ENCODE data around the gene GABARAP.
A peak's percentile ranks its signal among the peaks of the same experiment; 100 is the strongest.

The GABARAP gene

DNA sequence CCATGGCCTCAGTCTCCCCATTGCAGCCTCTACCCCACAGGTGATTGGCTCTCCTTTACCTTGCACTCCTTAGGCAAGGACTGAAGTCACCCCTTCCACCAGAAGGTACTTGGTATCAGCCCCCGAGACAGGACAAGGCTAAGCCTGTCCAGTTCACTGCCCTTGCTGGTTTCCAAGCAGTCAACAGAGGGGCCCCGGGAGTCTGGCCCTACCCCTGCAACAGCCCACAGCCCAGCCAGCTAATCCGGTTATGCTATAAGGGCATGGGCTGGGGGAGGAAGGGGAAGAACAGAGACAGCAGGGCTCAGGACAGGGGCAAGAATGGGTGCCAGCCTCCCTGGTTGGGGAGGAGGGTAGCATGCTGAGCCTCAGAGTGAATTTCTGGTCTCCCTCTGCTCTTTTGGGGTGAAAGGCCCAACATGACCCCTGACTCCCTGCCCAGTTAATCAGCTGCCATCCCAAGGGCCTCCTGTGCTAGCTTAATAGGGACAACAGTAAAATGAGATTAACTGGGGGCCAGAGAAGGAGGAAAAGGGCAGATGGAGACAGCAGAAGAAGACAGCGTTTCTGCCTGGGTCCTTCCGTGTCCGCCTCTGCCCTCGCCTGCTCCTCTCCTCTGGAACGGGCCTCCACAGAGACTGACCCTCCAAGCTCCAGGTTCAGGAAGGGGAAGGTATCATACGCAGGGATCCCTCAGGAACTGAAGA lies 33.3 kb downstream of the GABARAP start:
- DNase-seq (ENCODE audit: low read depth in 2 of 3, low spot score in 1 of 3) = no peak

DNA sequence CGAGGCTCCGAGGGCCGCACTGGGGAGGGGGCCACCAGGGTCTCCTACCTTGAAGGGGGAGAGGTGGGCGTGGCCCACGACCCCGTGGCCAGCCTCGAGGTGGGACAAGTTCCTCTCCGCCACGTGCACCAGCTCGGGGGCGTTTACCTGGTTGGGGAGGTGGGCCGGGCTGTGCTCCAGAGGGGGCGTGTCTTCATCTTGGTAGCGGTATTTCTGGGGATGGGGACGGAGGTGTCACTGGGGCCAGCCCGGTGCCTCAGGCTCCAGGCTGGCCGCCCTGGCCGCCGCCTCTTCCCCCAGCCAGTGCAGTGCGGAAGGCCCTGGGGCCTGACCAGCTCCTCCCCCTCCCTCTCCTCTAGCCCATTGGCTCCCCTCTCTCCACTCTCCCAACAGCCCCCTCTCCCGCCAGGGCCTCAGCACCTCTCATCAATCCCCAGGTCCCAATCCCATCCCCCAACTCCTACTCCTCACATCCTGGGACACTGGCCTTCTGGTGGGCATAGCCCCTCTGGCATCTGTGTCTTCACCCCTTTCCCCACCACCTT lies 34.1 kb downstream of the GABARAP start:
- DNase-seq (ENCODE audit: low read depth in 2 of 3, low spot score in 1 of 3) = no peak

DNA sequence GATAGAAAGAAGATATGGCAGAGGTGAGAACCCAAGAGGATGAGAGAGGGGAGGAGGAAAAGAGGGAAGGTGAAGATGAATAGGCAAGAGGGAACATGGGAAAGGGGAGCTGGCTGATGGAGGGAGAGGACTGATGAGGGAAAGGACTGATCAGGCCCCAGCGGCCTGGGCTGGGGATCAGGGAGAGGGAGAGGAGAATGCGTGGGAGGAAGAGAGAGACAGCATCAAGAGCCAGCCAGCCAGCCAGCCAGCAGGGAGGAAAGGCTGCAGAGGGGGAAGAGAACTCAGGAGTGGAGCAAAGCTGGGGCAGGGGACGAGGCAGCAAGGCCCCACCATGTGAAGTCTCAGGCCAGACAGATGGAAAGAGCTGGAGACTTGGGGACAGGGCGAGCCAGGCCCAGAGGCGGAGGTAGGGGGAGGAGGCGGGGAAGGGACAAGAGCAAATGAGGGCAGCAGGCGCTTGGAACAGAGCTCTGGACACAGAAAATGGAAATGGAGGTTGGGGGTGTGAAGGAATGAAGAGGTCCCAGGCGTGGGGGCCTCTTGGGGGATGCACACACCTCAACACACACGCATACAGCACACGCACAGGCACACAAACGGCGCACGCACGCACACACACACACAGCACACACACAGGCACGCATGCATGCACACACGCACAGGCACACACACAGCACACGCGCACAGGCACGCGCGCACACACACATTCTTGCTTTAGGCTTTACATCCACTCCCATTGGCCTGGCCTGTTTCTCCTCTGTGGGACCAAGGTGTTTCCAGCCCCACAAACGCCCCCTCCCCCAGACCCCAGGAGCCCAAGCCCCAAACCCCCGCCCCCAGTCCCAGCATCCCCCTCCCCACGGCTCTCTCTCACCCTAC lies 34.9 kb downstream of the GABARAP start:
- no peak for DNase-seq (ENCODE audit: low read depth in 2 of 3, low spot score in 1 of 3)

DNA sequence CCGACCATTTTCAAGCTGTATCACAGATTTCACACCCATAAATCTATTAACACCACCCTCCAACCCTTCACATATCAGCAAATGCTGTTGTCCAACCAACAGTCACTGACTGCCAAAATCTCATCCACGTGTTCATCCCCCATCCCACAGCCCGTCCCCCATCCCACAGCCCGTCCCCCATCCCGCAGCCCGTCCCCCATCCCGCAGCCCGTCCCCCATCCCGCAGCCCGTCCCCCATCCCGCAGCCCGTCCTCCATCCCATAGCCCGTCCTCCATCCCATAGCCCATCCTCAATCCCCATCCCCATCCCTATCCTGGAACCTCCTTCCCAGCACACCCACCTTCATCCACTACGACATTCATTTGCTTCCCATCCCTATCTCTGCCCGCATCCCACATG lies 36.7 kb downstream of the GABARAP start:
- no peak for DNase-seq (ENCODE audit: low read depth in 2 of 3, low spot score in 1 of 3)

DNA sequence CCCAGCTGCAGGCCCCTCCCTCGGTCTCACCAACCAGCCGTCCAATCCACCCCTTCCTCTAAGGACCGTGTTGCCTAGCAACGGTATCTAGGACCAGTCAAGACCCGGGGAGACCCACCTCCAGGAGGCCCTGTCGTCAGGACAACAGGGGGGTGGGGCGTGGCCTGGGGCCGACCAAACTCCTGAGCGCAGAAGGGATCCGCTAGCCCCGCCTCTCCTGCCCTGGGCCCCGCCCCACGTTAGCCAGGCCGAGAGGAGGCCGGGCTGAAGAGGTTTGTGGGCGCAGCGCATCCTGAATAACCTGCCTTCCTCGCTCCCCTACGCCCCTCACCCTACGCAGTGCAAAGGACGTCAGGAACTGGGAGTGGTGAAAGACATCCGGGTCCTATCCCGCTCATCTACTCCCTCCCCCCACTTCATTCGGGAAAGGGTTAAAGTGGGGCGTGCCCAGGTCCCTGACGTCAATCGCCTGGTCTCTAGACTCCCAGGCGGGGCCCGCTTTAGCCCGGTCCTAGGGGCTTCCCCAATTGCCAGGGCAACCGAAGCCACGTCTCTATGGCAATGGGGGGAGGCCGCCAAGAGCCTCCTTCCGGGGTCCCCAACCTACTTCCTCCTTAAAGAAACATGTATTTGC lies 37.3 kb downstream of the GABARAP start:
- DNase-seq (ENCODE audit: low read depth in 2 of 3, low spot score in 1 of 3) = peak; percentile 79 to 89 (median 89)

DNA sequence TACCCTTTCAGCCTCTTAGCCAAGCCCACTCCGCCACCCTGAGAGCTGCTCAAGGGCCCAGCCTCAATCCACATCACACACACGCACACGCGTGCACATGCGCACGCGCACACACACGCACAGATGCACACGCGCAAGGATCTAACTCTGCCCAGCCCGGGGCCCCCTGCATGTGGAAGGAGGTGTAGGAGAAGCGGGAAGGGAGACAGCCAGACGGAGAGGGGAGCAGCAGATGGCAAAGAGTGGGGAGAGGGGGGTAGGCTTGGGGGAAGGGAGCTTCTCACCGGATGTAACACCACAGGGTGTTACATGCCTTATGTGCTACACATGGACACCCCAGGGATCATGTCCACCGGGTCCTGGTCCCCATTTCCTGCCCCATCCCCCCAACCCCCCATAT lies 37.9 kb downstream of the GABARAP start:
- no peak for DNase-seq (ENCODE audit: low read depth in 2 of 3, low spot score in 1 of 3)

DNA sequence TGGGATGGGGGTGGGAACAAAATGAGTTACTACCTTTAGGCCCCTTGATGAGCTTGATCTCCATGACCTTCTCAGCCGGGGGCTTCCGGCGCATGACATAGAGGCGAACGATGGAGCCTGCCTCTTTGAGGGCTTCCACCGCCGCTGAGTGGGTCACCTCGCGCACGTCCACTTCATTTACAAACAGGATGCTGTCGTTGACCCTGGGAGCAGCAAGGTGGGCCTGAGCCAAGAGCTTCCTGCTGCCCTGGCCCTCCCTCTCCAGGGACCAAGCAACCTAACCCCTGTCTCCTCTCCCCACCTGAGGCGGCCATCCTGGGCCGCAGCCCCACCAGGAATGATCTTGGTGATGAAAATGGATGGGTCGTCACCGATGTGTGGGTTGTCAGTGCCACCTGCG lies 38.9 kb downstream of the GABARAP start:
- DNase-seq (ENCODE audit: low read depth in 2 of 3, low spot score in 1 of 3) = no peak

DNA sequence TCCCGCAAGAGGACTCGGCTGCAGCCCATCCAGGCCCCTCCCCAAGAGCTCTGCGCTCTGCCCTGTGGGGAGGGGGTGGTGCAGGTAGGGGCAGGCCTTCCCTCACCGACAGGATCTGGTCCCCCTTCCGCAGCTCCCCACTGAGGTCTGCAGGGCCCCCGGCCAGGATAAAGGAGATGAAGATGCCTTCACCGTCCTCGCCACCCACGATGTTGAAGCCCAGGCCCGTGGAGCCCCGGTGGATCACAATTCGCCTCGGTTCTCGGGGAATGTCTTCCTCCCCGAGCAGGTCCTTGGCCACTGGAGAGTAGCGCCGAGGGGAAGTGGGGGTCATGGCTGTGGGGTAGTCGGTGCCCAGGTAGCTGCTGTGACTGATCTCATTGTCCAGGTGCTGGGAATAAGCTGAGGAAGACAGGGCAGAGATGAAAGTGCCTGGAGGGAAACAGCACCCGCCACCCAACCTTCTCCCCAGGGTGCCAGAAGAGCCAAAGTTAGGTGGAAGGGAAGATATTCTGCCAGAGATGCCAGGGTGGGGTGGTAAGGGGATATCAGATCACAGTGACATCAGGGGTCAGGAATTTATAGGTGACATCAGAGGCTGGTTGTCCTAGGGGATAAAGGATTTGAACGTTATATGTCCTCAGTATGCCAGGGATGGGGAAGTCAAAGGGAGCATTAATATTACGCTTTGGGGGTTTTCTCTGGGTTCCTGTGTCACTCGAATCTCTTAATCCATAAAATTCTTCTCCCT lies 45.4 kb downstream of the GABARAP start:
- no peak for DNase-seq (ENCODE audit: low read depth in 2 of 3, low spot score in 1 of 3)

DNA sequence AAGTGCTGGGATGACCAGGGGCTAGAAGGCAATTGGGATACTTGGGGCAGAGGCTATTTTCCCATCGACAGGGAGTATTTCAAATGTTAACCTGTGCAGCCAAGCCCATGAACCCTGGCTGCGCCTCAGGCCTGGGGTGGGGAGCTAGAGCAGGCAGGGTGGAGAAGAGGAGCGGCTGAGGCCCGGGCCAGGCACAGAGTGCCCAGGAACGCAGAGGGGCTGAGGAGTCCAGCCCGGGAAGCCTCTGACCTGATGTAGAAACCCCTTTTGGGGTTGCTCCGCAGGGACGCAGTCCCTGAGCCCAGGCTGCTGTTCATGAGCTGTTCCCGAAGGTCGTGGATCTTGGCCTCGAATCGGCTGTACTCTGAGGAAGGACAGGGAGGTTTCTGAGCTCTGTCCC lies 46.3 kb downstream of the GABARAP start:
- no peak for DNase-seq (ENCODE audit: low read depth in 2 of 3, low spot score in 1 of 3)

DNA sequence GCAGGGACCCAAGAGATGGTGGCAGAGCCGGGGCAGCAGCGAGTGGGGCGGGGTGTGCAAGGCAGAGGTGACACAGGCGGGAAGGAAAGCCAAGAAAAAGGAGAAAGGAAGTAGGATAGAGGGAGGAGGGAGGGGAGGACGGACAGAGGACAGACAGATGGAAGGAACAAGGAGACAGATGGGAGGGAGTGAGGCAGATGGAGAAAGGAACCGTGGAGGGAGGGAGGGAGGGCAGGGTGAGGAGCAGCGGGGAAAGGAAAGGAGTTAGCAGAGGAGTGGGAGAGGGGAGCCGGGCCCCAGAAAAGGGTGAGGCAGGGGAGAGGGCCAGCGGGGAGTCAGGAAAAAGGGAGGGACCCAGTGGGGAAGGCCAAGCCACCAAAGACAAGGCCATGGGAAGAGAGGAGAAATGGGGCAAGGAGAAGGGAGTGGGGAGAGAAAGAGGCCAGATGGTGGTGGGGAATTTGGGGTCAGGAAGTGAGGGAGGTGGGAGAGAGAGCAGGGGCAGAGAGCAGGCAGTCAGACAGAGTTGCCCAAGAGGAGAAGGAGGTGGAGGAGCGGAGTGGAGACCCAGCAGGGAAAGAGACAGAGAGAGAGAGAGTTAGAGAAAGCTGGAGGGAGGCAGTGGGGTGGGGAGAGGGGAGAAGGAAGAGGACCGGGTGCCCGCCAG lies 49.8 kb downstream of the GABARAP start:
- DNase-seq (ENCODE audit: low read depth in 2 of 3, low spot score in 1 of 3) = no peak

DNA sequence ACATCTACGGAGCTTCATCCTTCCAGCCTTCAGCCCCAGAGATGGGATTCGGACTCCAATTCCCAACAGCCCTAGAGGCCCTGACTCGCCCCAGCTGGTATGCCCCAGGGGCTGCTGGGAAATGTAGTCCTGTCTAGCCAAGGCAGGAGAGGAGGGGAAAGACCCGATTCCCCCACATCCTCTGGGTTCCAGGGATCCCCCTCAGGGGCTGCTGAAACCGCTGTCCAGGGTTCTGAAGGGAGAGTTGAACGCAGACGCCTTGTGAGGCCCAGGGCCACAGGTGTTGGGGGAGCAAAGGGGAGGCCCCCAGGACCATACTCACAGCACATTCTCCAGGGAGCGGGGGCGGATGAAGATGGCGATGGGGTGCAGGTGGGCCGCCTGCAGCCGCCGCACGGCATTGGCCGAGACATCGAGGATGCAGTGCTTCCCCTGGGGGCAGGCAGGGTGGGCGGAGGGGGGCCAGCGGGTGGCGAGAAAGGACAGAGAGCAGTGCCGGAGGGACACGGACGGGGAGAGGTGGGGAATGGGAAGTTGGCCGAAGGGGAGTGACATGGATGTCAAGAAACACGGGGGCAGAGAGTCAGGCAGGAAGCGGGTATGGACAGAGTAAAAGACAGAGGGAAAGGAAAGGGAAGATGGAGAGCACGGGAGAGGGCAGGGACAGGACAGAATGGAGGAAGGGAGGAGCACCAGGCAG lies 50.5 kb downstream of the GABARAP start:
- no peak for DNase-seq (ENCODE audit: low read depth in 2 of 3, low spot score in 1 of 3)

DNA sequence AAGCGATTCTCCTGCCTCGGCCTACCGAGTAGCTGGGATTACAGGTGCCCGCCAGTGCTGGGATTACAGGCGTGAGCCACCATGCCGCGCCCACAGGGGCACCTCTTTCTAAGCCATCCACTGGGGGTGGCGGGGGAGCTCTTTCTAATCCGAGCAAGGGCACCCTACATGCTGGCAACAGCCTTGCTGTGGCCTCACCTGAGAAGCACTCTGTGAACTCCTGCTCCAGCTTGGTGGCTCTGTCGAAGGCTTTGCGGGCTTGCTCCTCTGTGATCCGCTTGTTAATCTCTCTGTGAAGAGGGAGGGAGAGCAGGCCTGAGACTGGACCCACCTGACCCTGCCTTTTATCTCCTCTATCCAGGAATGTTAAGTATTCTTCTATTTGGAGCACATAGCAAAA lies 51.2 kb downstream of the GABARAP start:
- DNase-seq (ENCODE audit: low read depth in 2 of 3, low spot score in 1 of 3) = no peak

DNA sequence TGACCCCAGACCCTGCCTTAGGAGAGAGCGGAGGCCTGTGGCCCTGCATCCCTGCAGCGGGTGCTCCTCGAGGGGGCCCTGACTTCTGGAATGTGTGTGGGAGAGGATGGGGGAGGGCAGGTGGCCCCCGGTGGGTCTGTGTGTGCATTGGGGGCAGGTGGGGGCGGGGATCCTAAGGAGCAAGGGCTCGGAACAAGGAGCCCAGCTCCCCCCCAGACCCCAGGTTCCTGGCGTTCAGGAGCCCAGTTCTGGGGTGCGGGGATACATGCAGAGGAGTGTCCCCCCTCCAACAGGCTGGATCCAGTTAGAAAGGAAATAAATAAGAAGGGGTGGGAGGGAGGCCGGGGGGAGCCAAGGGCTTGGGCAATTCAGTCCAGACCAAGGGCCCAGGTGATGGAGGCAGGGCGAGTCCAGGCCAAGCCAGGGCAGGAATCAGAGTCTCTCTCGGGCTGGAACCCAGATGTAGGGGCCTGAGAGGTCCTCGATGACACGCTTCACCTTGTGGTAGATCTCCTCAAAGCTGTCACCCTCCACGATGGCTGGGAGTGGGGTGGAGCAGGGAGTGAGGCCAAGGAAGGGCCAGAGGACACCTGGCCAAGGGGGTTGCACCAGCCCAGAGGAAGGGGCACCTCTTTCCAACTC lies 51.9 kb downstream of the GABARAP start:
- no peak for DNase-seq (ENCODE audit: low read depth in 2 of 3, low spot score in 1 of 3)
